Measurements from ENCODE around the gene S100A8.
"Not testable (repeated sequence)": the region's sequence is repeated elsewhere in the genome, so short reads cannot be mapped to it uniquely, and the experiment has no call there.

Gene S100A8

GRCh38 chr1:153360592-153361479 lies 30.0 kb downstream of the S100A8 start:
- DNase-seq: no peak

GRCh38 chr1:153360190-153360589 lies 30.7 kb downstream of the S100A8 start:
- no peak for DNase-seq

- DNase-seq: no peak
Observed at GRCh38 chr1:153359241-153359640, 31.6 kb downstream of the S100A8 start.

- DNase-seq: no peak
Observed at GRCh38 chr1:153358691-153358975, 32.2 kb downstream of the S100A8 start.

GRCh38 chr1:153357853-153358690 lies 32.8 kb downstream of the S100A8 start, which contains the start of gene S100A9:
TSS of gene S100A9 (plus strand) at chr1:153357854. CDS start at chr1:153358284, 430 bp downstream.
- no peak for DNase-seq

- DNase-seq: no peak
Observed at GRCh38 chr1:153357076-153357852, 33.6 kb downstream of the S100A8 start.

- DNase-seq: no peak
Observed at GRCh38 chr1:153356392-153357075, 34.3 kb downstream of the S100A8 start.

- no peak for DNase-seq
Observed at GRCh38 chr1:153355445-153356071, 35.3 kb downstream of the S100A8 start.

GRCh38 chr1:153354515-153355193 lies 36.2 kb downstream of the S100A8 start:
- no peak for DNase-seq

- DNase-seq: no peak
Observed at GRCh38 chr1:153353226-153353947, 37.5 kb downstream of the S100A8 start.

GRCh38 chr1:153352523-153352922 lies 38.4 kb downstream of the S100A8 start:
- DNase-seq: peak; percentile 70

- no peak for DNase-seq
Observed at GRCh38 chr1:153350321-153350957, 40.4 kb downstream of the S100A8 start.

- DNase-seq: no peak
Observed at GRCh38 chr1:153349363-153350320, 41.2 kb downstream of the S100A8 start.

- no peak for DNase-seq
Observed at GRCh38 chr1:153348511-153349362, 42.1 kb downstream of the S100A8 start, which contains the start of gene PGLYRP4. TSS of gene PGLYRP4 (minus strand) at chr1:153348841. CDS start at chr1:153347932, 909 bp downstream.

- no peak for DNase-seq
Observed at GRCh38 chr1:153347856-153348255, 43.0 kb downstream of the S100A8 start.

- DNase-seq: not testable (repeated sequence)
Observed at GRCh38 chr1:153347049-153347448, 43.8 kb downstream of the S100A8 start.

- no peak for DNase-seq
Observed at GRCh38 chr1:153346077-153346723, 44.7 kb downstream of the S100A8 start.

Measured in kidney glomerular epithelial cell (primary cell).